Inflammatory macrophage treated with lipopolysaccharide for 4 hours (primary cell): ENCODE results near the gene FBL.
"Not testable (repeated sequence)": the region's sequence is repeated elsewhere in the genome, so short reads cannot be mapped to it uniquely, and the experiment has no call there.

Experiments
- DNase-seq: peaks from one replicate; pipeline ENCODE4 v3.0.0-alpha.2; 2020

The FBL gene

DNA sequence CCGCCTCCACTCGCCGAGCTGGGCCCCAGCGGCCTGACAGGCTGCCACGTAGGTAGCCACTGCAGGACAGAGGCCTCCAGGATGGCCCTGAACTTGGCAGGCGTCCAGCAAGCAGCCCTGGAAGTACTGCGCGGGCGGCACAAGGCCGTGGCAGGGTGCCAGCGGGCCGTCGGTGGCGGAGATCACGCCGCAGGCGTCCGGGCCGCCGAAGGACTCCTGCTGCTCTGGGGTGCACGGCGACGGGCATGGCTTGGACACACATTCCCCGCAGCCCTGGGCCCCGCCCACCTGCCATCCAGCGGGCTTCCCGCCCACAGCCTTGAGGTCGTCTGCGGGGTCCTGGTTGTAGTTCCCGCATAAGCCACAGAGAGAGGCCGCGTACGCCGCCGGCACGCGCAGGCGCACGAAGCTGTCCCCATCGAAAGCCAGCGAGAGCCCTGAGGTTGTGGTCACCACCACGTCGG is 29.3 kb upstream of the FBL start:
- not testable (repeated sequence) for DNase-seq

DNA sequence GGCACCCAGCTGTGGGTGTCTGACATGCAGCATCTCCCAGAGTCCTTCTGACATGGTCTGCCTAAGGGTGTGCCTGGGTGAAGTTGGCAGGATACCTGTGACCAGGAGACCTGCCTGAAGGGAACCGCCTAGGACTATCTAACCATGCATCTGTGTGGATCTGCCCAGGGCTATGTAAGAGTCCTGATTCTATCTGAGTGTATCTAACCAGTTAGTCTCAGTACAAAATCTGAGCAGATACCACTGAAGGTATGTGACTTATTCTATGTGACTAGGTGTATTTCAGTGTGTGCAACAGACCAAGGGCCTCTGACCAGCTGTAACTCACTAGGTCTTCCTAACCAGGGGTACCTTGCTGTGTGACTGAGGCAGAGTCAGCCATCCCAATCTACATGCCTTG is 28.2 kb upstream of the FBL start:
- no peak for DNase-seq

DNA sequence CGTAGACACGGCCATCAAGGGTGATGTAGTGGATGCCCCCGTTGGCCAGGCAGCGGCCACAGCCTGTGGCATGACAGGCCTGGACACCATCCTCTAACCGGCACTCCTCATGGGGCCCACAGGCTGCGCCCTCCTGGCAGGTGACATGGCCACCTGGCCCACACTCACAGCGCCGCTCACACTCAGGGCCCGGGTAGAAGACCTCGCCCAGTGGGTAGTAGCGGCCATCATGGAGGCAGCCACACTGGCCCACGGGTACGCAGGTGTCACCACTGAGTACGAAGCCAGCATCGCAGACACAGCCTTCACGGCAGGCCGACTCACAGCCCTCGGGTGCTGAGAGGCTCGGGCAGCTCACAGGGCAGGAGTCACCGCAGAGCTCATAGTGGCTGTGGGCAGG is 27.2 kb upstream of the FBL start:
- no peak for DNase-seq

DNA sequence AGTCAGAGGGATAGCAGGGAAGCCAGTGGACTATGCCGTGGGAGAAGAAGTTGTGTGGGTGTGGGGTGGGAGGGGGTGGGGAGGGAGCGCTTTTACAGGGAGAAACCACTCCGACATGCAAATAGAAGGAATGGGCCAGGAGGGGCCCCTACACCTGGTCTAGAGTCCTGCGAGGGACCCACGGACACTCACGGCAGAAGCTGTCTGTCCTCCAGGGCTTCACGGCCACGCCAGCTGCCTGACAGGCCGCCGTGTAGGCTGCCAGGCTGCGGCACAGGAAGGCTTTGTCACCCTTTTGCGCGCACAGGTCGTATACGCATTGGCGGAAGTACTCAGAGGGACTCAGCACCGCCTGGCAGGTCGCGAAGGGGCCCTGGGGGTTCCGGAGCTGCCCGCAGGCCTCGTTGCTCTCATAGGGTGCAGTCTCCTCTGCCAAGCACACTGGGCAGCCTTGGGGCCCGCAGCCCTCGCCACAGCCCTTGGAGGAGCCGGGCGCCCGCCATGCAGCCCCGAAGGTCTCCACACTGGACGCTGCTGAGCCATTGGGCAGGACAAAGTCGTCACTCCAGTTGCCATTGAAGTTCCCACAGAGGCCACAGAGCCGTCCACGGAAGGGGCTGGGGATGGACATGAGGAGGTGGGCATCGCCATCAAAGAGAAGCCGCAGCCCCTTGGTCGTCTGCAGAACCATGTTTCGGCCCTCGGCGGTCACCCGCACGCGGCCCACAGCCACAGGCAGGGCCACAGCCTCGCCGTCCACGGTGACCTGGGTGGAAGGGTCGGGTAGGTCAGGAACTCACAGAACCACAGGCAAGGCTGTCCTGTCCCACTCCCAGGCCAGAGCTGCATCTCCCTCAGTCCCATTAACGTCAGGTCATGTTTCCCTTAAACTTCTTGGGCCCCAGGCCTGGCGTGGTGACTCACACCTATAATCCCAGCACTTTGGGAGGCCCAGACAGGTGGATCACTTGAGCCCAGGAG is 26.0 kb upstream of the FBL start:
- no peak for DNase-seq

DNA sequence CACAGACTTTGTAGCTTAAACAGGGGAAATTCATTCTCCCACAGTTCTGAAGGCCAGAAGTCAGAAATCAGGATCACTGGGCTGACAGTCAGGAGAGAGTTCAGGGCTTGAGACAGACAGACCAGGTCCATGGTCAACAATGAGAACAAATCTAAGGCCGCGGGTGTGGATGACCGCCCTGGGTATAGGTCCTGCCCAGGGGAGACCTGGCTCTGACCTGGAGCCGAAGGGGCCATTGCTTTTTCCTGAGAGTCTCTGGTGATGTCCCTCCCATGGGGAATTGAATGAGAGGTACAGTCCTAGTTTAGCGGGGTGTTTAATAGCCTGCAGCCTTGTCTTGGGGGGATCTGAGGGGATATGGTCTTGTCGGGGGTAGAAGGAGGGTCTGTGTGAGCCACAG is 25.2 kb upstream of the FBL start:
- DNase-seq = no peak

DNA sequence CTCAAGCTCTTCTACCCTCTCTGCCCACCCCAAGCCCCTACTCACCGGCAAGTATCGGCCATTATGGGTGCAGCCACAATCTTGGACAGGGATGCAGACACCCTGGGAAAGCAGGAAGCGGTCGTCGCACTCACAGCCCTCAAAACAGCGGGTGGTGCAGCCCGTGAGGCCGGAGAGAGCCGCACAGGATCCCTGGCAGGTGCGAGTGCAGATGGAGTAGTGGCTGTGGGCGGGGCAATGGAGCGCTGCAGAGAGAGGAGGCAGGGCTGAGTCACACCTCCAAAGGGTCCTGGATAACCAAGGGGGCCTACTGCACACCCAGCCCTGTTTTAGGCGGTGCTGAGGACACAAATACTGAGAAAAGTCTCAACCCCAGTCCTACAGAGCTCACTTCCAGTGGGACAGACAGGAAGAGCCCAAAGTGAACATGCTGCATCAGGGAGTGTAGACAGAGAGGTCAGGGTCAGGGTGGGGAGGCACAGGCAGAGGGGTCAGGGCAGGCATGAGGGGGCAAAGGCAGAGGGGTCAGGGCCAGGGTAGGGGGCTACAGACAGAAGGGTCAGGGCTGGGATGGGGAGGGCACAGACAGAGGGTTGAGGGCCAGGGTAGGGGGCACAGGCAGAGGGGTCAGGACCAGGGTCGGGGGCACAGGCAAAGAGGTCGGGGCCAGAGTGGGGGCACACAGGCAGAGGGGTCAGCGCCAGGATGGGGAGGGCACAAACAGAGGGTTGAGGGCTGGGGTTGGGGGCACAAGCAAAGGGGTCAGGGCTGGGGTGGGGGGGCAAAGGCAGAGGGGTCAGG is 24.2 kb upstream of the FBL start:
- no peak for DNase-seq

DNA sequence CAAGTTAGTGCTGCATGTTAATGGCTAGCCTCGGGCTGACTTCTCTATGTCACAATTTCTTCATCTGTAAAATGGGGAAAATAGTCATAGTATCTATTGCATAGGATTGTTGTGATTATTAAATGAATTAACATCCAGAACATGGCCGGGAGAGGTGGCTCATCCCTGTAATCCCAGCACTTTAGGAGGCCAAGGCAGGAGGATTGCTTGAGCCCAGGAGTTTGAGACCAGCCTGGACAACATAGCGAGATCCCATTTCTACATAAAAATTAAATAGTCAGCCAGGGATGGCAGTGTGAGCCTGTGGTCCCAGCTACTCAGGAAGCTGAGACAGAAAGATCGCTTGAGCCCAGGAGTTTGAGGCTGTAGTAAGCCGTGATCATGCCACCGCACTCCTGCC is 21.8 kb upstream of the FBL start:
- DNase-seq = no peak

DNA sequence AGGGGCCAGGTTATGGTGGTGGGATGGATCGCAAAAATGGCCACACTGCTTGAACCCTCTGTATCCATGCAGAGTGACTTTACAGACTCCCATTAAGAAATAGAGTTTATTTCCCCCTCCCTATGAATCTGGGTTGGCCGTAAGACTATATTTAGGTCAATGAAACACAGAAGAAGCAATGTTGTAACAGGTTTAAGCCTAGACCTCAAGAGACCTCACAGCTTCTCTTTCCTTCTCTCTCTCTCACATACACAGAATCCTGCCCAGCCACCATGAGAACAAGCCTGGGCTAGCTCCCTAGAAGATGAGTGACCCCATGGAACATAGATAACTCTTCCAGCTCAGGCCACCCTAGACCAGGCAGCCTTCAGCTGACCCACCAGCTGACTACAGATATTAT is 21.0 kb upstream of the FBL start:
- DNase-seq = no peak

DNA sequence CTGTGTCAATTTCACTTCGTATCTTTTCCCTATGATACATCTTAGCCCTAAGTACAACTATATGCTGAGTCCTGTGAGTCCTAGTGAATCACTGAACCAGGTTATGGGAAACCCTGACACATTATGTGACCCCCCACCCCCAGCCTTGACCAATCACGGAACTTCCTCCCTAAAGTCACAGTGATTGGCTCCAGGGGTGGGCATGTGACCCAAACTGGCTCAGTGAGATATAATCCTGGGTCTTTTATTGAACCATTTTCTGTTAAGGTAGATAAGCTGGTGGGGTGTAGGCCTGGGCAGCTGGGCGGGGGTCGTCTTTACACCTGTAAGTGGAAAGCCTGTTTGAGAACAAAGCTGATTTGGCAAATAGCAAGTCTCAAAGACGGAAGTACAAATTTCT is 19.8 kb upstream of the FBL start:
- DNase-seq = no peak

DNA sequence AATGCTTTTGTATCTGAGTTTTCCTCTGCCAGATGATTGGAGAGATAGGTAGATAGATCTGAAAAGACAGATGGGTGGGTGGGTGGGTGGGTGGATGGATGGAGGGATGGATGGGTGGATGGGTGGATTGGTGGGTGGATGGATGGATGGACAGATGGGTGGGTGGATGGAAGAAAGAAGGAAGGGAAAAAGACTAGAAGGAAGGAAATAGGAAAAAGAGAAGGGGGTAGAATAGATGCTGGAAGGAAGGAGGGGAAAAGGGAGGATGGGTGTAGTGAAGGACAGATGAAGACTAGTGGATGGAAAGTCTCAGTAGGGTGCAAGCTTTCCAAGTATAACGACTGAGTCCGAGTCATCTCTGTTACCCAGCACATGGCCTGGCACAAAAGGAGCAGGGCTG is 19.0 kb upstream of the FBL start:
- no peak for DNase-seq

DNA sequence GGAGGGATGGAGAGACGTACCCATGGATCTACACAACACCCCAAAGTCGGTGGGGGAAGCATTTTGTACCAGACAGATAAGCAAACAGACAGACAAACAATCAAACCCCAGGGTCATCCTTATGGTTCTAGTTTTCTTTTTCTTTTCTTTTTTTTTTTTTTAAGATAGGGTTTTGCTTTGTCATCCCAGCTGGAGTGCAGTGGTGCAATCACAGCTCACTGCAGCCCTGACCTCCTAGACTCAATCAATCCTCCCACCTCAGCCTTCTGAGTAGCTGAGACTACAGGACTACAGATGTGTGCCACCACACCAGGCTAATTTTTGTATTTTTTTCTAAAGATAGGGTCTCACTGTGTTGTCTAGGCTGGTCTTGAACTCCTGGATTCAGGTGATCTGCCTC is 17.9 kb upstream of the FBL start:
- DNase-seq = no peak

DNA sequence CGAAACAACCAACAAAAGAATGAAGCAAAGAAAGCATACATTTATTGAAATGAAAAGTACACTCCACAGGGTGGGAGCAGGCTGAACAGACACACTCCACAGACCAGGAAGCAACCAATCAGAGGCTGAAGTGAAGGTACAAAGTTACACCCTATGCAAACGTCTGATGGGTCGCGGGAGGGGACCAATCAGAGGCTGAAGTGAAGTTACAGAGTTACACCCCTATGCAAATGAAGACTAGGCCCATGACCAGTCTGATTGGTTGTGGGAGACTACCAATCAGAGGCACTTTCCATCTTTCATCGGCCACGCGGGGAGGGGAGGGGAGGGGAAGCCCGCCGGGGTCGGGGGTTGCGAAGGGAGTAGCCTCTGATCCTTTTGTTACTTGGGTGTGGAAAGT is 12.4 kb upstream of the FBL start:
- no peak for DNase-seq

DNA sequence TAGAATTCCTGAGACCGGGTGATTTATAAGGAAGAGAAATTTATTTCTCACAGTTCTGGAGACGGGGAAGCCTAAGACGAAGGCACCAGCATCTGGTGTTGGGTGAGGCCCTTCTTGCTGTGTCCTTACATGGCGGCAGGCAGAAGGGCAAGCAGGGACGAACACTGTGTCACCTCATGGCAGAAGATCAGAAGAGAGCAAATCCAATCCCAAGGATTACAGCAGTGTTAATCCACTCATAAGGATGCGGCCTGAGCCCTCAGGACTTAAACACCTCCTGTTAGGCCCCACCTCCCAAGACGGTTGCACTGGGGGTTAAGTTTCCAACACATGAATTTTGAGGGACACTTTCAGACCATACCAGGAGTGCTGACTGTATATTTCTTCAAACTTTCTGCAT is 6.7 kb upstream of the FBL start:
- no peak for DNase-seq

DNA sequence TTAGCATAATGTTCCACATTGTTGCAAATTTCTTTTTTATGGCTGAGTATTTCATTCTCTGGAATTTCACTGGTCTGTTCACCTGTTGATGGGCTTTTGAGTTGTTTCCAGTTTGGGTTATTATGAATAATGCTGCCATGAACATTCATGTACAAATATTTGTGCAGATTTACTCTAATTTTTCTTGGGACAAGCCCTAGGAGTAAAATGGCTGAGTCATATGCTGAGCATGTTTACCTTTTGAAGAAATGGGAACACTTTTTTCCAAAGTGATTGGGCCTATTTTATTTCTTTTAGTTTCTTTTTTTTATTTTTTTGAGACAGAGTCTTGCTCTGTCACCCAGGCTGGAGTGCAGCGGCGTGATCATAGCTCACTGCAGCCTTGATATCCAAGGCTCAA is 4.7 kb upstream of the FBL start:
- no peak for DNase-seq

DNA sequence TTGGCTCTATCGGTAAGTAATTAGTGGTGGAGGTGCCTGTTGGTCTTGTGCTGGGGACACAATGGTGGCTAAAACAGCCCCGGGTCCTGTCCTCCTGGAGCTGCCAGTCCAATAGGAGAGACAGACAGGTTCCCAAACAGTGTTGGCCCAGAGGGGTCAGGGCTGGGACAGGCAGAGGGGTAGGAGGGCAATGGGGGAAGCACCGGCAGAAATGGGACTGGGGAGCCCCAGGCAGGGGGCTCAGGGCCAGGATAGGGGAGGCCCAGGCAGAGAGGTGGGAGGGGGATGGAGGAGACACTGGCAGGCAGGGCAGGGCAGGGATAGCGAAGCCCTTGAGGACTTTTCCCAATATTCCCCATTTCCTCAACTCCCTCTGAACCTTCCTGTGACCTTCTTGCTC is 2.2 kb upstream of the FBL start:
- no peak for DNase-seq

DNA sequence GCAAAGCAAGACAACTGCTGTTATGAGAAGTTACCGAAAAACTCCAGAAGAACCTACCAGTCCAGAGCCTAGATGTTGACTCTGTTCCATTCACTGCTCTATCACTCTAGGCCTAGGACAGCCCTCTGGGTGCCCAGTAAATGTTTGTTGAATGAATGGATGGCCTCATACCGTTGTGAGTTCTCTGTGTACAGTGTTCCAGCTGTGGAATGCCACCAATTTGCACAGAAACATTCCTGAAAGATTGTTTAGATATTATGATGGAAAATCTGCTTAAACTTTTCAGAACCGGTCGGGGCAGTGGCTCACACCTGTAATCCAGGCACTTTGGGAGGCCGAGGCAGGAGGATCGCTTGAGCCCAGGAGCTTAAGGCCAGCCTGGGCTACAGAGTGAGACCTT is 1.3 kb upstream of the FBL start:
- DNase-seq = no peak

DNA sequence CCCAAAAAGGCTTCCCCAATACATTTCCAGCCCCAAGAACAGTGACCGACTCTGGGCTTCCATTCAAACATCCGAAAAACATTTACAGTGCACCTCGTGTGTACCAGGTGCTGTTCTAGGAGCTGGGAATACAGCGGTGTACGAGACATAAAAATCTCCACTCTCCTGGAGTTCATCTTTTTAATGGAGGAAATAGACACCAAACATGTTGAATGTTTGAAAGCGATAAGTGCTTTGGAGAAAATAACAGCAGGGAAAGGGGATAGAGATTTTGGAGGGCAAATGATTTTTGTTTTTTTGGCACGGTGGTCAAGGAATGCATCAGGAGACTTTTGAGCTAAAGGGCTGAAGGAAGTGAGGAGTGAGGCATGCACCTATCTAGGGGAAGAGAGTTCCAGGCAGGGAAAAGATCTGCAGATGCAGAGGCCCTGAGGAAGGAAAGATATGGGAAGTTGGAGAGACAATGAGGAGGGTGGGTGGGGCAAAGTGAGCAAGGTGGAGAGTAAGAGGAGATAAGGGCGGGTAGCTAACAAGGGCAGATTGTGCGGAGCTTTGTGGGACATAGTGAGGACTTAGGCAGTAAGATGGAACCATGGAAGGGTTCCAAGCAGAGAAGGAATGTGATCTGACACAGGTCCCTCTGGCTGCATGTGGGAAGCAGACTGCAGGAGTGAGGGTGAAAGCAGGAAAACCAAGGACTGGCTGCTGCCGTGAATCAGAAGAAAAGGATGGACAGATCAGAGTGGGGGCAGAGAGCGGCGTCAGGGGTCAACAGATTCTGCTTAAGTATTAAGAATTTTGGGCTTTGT is 703 bp upstream of the FBL start:
- DNase-seq = no peak

DNA sequence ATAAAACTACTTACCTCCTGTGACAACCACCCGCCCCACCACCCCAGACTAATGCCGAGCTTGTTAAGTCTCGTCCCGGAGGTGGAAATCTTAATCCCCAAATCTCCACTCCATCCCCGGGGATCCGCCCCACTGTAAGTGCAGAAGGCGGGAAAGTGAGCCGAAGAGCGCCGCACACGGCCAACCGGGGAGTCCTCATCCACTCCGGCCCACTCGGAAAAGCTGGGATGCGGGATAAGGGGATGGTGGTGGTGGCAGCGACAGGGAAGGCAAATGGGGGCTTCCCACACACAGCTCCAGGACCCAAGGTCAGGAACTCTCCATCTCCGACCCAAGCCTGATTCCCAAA is 621 bp downstream of the FBL start:
- no peak for DNase-seq

DNA sequence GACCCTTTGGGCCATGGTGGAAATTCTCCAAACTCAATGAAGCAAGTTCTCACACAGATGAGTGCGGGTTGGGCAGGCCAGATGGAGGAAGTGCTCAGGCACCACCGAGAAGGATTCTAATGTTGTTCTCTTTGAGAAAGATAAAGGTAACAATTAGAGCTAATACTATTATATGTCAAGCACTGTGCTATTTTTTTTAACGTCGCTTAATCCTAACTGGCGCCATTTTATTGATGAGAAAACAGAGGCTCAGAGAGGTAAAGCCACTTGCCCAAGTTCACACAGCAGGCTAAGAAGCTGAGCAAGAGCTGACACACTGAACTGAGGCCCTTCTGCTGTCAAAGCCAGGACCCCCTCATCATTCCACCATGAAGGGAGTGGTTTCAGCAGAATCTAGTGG is 1.0 kb downstream of the FBL start:
- no peak for DNase-seq

DNA sequence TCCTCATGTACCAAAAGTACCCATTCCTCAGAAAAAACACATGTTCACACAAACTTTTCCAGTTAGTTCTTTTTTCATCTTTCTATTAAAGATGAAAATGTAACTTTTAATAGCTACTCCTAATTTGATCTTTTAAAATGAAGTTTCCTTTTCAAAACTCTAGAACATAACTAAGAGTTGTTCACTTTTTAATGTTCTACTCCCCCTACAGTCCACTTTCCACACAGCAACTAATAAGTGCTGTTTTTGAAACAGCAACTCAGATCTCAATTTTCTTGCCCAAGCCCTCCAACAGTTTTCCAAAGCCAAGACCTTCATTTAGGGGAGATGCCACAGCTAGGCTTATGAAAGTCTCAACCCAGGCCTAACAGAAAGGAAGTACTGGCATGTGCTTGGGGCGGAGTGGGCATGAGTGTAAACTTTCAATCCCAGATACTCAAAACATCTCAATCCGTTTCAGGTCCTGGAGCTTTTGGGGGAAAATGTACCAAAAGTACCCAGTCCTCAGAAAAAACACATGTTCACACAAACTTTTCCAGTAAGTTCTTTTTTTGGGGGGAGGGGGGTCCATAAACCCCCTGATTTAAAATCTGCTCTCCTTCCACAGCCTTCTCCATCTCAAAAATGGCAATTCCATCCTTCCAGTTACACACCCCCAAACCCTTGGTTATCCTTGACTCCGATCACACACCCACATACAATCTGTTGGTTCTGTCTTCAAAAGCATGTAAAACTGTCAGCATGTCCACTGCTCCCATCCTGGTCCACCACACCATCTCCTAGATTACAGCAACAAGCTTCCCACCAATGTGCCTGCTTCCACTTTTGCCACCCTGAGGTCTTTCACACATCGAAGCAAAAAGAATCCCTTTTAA is 2.0 kb downstream of the FBL start:
- peak; percentile 70 for DNase-seq

DNA sequence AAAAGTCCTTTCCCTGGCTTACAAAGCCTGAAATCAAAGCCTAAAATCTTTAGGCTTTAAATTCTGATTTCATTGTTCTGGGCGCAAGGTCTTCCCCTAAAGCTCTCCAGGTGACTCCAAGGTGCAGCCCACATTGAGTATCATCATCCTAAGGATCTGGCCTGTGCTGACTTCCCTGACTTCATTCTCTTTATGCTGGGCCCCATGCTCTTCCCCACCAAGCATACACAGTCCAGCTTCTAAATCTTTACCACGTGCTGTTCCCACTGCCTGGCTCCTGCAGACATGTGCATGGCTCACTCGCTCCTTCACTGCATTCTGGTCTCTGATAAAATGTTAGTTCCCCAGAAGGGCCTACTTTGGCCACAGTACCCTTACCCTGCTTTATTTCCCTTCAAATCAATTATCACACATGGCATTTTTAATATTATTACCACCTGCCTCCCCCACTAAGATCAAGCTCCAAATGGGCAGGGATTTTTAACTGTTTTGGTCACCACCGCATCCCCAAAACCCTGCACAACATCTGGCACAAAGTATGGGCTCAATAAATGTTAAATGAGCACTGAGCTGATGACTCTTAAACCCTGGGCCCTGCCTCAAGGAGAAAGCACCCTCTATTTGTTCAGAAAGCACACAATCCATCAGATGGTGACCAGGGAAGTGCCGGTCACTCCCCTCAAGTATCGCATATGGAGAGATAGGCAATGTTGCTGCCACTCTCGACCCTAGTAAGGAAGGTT is 3.3 kb downstream of the FBL start:
- no peak for DNase-seq

DNA sequence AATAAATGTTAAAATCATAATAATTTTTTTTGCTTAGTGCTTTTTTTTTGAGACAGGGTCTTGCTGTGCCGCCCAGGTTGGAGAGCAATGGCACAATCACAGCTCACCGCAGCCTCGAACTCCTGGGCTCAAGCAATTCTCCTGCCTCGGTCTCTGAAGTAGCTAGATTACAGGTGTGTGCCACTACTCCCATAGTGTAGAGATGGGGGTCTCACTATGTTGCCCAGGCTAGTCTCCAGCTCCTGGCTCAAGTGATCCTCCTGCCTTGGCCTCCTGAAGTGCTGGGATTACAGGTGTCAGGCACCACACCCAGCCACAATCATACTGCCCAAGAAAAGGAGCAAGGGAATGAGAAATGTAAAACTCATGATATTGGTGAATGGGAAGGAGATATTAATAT is 5.1 kb downstream of the FBL start:
- no peak for DNase-seq
